Measurements from ENCODE around the gene CACNA1F. TPM values are rescaled to one million over a fixed set of nuclear protein-coding genes. Genes with fewer than 3 reads are reported as not detected.
A peak's percentile ranks its signal among the peaks of the same experiment; 100 is the strongest.

CACNA1F gene
- total RNA-seq, 1 donor from 2014 or later, result 3.0 TPM

DNA sequence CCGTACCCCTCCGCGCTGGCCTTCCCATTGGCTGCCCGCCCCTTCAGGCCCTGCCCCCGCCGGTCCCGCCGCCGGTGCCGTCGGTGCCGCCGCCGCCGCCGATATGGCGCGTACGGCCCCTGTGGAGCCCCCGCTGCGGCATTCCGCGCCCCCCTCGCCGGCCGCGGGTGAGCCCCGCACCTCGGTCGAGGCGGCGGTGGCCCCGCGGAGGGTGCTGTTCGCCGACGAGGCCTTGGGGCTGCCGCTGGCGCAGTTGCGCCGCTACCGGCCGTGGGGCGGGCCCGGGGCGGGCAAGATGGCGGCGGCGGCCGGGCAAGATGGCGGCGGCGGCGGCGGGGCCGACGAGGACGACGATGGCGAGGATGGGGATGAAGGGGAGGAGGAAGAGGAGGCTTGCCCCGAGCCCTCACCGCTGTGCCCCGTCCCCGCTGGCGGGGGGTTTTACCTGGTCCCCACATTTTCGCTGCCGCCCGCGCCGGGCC, 36.7 kb upstream of the CACNA1F start, which contains the start of gene PPP1R3F:
TSS of gene PPP1R3F (plus strand) at position 27 of the 482 bp plus-strand sequence. CDS start at position 104, 77 bp downstream.
- TF ChIP-seq, protein P1, sequence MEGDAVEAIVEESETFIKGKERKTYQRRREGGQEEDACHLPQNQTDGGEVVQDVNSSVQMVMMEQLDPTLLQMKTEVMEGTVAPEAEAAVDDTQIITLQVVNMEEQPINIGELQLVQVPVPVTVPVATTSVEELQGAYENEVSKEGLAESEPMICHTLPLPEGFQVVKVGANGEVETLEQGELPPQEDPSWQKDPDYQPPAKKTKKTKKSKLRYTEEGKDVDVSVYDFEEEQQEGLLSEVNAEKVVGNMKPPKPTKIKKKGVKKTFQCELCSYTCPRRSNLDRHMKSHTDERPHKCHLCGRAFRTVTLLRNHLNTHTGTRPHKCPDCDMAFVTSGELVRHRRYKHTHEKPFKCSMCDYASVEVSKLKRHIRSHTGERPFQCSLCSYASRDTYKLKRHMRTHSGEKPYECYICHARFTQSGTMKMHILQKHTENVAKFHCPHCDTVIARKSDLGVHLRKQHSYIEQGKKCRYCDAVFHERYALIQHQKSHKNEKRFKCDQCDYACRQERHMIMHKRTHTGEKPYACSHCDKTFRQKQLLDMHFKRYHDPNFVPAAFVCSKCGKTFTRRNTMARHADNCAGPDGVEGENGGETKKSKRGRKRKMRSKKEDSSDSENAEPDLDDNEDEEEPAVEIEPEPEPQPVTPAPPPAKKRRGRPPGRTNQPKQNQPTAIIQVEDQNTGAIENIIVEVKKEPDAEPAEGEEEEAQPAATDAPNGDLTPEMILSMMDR (IDR thresholded peaks at IDR 0.05), result no peak
- H3K4me1 Mint-ChIP-seq, result peaks cover 43% of the 10 kb centered on the region
- peak within 1 kb of the TSS; percentile 99 for H3K27ac Mint-ChIP-seq
- peaks cover 13% of the 10 kb centered on the region for H3K36me3 Mint-ChIP-seq (ENCODE audit: low read depth)
- peak; percentile 3 for ATAC-seq (ENCODE audit: low read depth)
- no peaks in the 10 kb centered on the region for H3K9me3 Mint-ChIP-seq
- POLR2A ChIA-PET, result interaction anchor here (0.7 to 2.0 kb wide), 15 partner anchors 8 to 114 kb away, joined by 3 to 23 read pairs (median 5); partner anchors contain the start of gene CCDC22
- H3K27me3 Mint-ChIP-seq, result no peaks in the 10 kb centered on the region
- DNase-seq, result no peak
- intact Hi-C loops (cut with micrococcal nuclease), result loop anchor here (1.0 to 2.0 kb wide), 8 partner anchors 35 to 331 kb away; partner anchors contain the start of genes CCDC22, GRIPAP1 and SYP
- CTCF ChIA-PET, result no interaction called here
- peak within 1 kb of the TSS; percentile 93 for H3K4me3 Mint-ChIP-seq

- POLR2A ChIA-PET, result interaction anchor here (0.7 to 2.0 kb wide), 22 partner anchors 8 to 532 kb away, joined by 3 to 23 read pairs (median 4); partner anchors contain the start of genes CCDC22, PLP2 and PQBP1
- TF ChIP-seq, protein P1 (IDR thresholded peaks at IDR 0.05), result no peak
- ATAC-seq (ENCODE audit: low read depth) (peak; percentile 86), DNase-seq (peak; percentile 76)
- H3K27ac Mint-ChIP-seq, result peak overlapping the region; percentile 99
- H3K9me3 Mint-ChIP-seq, result no peaks in the 10 kb centered on the region
- CTCF ChIA-PET, result no interaction called here
- H3K4me3 Mint-ChIP-seq, result peak overlapping the region; percentile 93
- H3K36me3 Mint-ChIP-seq (ENCODE audit: low read depth), result peaks cover 10% of the 10 kb centered on the region
- intact Hi-C loops (cut with micrococcal nuclease), result loop anchor here (1.0 to 2.0 kb wide), 8 partner anchors 34 to 330 kb away; partner anchors contain the start of genes CCDC22, GRIPAP1 and SYP
- H3K4me1 Mint-ChIP-seq, result peaks cover 38% of the 10 kb centered on the region
- no peaks in the 10 kb centered on the region for H3K27me3 Mint-ChIP-seq
These were observed 36.0 kb upstream of the CACNA1F start for GRCh38 chrX:49269010-49269766.

DNA sequence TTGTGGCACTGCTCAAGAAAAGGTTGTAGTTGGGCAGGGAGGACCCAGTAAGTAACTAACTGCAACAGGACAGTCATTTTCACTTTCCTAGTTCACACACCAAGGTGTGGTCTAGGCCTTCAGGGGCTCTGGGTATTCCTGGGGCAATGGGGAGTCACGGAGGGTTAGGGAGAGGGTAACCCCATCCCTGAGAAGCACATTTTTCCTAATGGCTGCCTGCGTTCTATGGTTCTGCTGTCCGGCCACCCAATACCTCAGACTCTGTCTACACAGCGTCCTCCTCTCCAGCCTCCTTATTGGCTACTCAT, 35.5 kb upstream of the CACNA1F start:
- ChIA-PET CTCF (no interaction called here), POLR2A (interaction anchor here (0.7 to 2.0 kb wide), 21 partner anchors 9 to 532 kb away, joined by 3 to 23 read pairs (median 4); partner anchors contain the start of genes CCDC22, PLP2 and PQBP1)
- DNase-seq (no peak), ATAC-seq (ENCODE audit: low read depth) (no peak)
- Mint-ChIP-seq H3K4me1 (peaks cover 37% of the 10 kb centered on the region), H3K27me3 (no peaks in the 10 kb centered on the region), H3K9me3 (no peaks in the 10 kb centered on the region), H3K27ac (peak overlapping the region; percentile 99), H3K4me3 (peak overlapping the region; percentile 93), H3K36me3 (ENCODE audit: low read depth) (peaks cover 10% of the 10 kb centered on the region)
- TF ChIP-seq, protein P1 (IDR thresholded peaks at IDR 0.05), result no peak
- intact Hi-C loops (cut with micrococcal nuclease), result loop anchor here (1.0 to 2.0 kb wide), 8 partner anchors 33 to 329 kb away; partner anchors contain the start of genes CCDC22, GRIPAP1 and SYP

DNA sequence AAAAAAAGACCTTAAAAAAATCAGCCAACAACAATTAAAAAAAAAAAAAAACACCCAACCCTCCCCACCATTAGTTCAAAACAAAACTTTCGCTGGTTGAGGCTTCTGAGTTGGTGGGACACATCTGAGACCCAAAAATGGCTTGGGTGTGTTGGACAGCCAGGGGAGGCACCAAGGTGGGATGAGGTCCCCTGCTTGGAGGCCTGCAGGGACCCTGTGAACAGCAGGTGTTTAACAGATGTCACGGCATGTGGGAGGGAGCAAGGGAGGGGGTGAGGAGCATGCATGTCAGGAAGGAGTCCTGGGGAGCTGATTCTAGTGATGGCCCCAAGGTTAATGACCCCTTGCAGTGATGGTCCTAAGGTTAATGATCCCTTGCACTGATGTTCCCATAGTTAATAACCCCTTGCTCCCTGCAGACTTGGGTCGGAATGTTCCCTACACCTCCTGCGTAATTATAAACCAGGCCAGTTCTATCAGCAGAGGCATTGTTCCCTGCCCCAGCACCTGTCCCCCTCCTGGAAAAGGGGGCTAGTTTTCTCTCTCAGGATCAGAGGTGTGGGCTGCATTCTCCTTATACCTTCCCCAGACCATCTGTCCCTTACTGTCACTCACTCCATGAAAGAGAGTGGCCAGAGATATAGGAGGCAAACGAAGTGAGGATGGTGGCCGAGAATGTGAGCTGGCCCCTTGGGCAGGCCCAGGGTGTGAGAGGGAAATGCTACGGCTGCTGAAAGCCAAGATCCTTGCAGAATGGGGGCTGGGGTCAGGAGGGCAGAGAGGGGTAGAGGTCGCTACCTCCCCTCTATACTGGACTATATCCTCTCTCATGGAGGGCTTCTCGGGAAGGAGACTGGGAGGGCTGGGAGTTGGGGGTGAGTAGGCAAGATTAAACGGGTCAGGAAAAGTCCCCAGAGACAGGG, 33.6 kb upstream of the CACNA1F start:
- intact Hi-C loops (cut with micrococcal nuclease), result no loop called here
- TF ChIP-seq, protein P1 (IDR thresholded peaks at IDR 0.05), result no peak
- H3K27ac Mint-ChIP-seq, result no peak overlapping the region

More for the DNA sequence above, 33.6 kb upstream of the CACNA1F start:
- peaks cover 8% of the 10 kb centered on the region for H3K36me3 Mint-ChIP-seq (ENCODE audit: low read depth)
- ATAC-seq (ENCODE audit: low read depth) (no peak), DNase-seq (no peak)
- H3K9me3 Mint-ChIP-seq, result no peaks in the 10 kb centered on the region
- peaks cover 19% of the 10 kb centered on the region for H3K4me1 Mint-ChIP-seq
- POLR2A ChIA-PET, result no interaction called here
- H3K4me3 Mint-ChIP-seq, result no peak overlapping the region
- H3K27me3 Mint-ChIP-seq, result no peaks in the 10 kb centered on the region
- CTCF ChIA-PET, result no interaction called here
